ENCODE measurements around the gene BICRAL.

DNA sequence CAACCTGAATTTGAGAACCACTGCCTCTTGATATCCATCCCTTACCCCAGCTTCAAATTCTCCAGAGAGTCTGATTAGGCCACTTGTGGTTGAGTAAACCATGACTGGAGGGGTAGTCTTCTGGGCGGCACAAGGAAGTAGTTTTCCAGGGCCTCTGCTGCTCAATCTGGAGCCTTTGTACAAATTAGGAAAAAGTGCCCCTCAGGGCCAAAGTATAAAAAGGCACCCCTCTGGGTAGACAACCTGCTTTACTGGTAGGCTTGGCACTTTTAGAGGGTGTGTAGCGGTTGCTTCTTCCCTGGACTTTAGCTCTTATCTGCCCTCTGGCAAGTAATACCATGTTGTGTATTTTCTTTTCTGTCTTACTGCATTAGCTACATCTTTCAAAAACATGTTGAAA, 64.7 kb downstream of the BICRAL start:
- TF ChIP-seq, protein P1, sequence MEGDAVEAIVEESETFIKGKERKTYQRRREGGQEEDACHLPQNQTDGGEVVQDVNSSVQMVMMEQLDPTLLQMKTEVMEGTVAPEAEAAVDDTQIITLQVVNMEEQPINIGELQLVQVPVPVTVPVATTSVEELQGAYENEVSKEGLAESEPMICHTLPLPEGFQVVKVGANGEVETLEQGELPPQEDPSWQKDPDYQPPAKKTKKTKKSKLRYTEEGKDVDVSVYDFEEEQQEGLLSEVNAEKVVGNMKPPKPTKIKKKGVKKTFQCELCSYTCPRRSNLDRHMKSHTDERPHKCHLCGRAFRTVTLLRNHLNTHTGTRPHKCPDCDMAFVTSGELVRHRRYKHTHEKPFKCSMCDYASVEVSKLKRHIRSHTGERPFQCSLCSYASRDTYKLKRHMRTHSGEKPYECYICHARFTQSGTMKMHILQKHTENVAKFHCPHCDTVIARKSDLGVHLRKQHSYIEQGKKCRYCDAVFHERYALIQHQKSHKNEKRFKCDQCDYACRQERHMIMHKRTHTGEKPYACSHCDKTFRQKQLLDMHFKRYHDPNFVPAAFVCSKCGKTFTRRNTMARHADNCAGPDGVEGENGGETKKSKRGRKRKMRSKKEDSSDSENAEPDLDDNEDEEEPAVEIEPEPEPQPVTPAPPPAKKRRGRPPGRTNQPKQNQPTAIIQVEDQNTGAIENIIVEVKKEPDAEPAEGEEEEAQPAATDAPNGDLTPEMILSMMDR (IDR thresholded peaks at IDR 0.05) = no peak
- TF ChIP-seq POLR2A (IDR thresholded peaks at IDR 0.05) (no peak), POLR2AphosphoS5 (IDR thresholded peaks at IDR 0.05) (no peak), EP300 (IDR thresholded peaks at IDR 0.05; ENCODE audit: low read depth) (no peak)
